ENCODE results near the gene SRBD1. TPM values are rescaled to one million over a fixed set of nuclear protein-coding genes. Genes with fewer than 3 reads are reported as not detected.
A peak's percentile ranks its signal among the peaks of the same experiment; 100 is the strongest.

Gene SRBD1
- polyA plus RNA-seq, 2 of the 4 experiments (the other 2 are of a cell fraction): 11.0 to 13.7 TPM

GRCh38 chr2:45567974-45568789 lies 42.9 kb downstream of the SRBD1 start:
- FAIRE-seq: peak; percentile 32
- CTCF ChIA-PET: interaction anchor here (0.8 kb wide), 1 partner anchor 11 kb away, joined by 3 read pairs; no protein-coding TSS in a partner anchor

DNA sequence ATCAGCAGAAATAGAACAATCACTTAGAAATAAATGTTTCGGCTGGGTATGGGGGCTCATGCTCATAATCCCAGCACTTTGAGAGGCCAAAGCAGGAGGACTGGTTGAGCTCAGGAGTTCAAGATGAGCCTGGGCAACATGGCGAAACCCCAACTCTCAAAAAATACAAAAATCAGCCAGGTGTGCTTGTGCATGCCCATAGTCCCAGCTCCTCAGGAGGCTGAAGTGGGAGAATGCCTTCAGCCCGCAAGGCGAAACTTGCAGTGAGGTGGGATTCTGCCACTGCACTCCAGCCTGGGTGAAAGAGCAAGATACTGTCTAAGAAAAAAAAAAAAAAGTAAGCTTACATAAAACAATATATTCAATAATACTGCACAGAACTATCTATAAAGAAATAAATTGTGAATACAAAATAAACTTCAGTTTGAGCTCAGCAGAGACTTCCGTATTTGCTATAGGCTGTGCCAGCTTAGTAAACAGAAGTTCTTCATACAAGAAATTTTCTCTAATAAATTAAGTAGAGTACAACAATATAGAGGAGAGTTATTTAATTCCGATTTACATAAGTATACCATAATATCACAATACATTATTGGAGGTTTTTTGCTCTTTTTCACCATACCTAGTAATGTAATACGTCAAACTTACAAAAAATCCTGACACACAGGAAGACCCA lies 43.6 kb downstream of the SRBD1 start:
- ChIA-PET CTCF (interaction anchor here (0.8 to 0.9 kb wide), 2 partner anchors 10 to 1088 kb away, joined by 3 read pairs; no protein-coding TSS in a partner anchor), POLR2A (no interaction called here)
- Histone ChIP-seq H3K4me3 (no peak overlapping the region), H3K4me1 (no peaks in the 10 kb centered on the region), H3K27ac (no peak overlapping the region), H3K4me2 (no peak overlapping the region), H3K9me3 (0 out of 3 replicates have a peak, but pooled peaks cover 4% of the 10 kb centered on the region)
- no peak for TF ChIP-seq CTCF (IDR thresholded peaks at IDR 0.05)
- no peak for TF ChIP-seq HOXB5 (CRISPR knock-in tag; IDR thresholded peaks at IDR 0.05)
- no peak for TF ChIP-seq KDM5A (IDR thresholded peaks at IDR 0.05)
- TF ChIP-seq HOXA7 (CRISPR knock-in tag; IDR thresholded peaks at IDR 0.05): no peak
- TF ChIP-seq E2F6 (IDR thresholded peaks at IDR 0.05; ENCODE audit: borderline replicate concordance, low read depth): no peak
- TF ChIP-seq ATOH8 (CRISPR knock-in tag; IDR thresholded peaks at IDR 0.05; ENCODE audit: low read depth): no peak
- TF ChIP-seq NFE2L2 (conservative IDR thresholded peaks at IDR 0.05; ENCODE audit: low read length): no peak
- TF ChIP-seq ZNF302 (CRISPR knock-in tag; IDR thresholded peaks at IDR 0.05): no peak
- TF ChIP-seq FOXS1 (CRISPR knock-in tag; IDR thresholded peaks at IDR 0.05): no peak
- TF ChIP-seq RNF2 (IDR thresholded peaks at IDR 0.05; ENCODE audit: borderline replicate concordance, low read depth): no peak
- TF ChIP-seq ESRRA (IDR thresholded peaks at IDR 0.05; ENCODE audit: borderline replicate concordance, low read length): no peak
- TF ChIP-seq FOSL2 (IDR thresholded peaks at IDR 0.05): no peak
- no peak for TF ChIP-seq FOSL2 (CRISPR knock-in tag; IDR thresholded peaks at IDR 0.05)
- TF ChIP-seq CHD4 (IDR thresholded peaks at IDR 0.05; ENCODE audit: borderline replicate concordance): no peak
- no peak for TF ChIP-seq HMGXB4 (CRISPR knock-in tag; IDR thresholded peaks at IDR 0.05; ENCODE audit: borderline replicate concordance)
- no peak for ATAC-seq
- no peak for DNase-seq (ENCODE audit: low read depth in 1 of 2, low spot score in 1 of 2)
- 90% methylated on average over 7 of the region's 7 CpGs for WGBS (ENCODE audit: missing lambda C conversion rate)
- no peak for FAIRE-seq

More at GRCh38 chr2:45567974-45568789, 42.9 kb downstream of the SRBD1 start:
- Histone ChIP-seq H3K4me1 (no peaks in the 10 kb centered on the region), H3K4me2 (no peak overlapping the region), H3K9me3 (0 out of 3 replicates have a peak, but pooled peaks cover 4% of the 10 kb centered on the region), H3K27ac (no peak overlapping the region), H3K4me3 (no peak overlapping the region)
- TF ChIP-seq GATA3 (IDR thresholded peaks at IDR 0.05; ENCODE audit: borderline replicate concordance) (no peak), HEYL (CRISPR knock-in tag; IDR thresholded peaks at IDR 0.05) (no peak), EHF (CRISPR knock-in tag; IDR thresholded peaks at IDR 0.05) (no peak), ZC3H11A (IDR thresholded peaks at IDR 0.05) (no peak), MAFK (IDR thresholded peaks at IDR 0.05; ENCODE audit: partially characterized antibody) (no peak), JUNB (IDR thresholded peaks at IDR 0.05) (no peak), TP53 (CRISPR knock-in tag; IDR thresholded peaks at IDR 0.05) (no peak)
- TF ChIP-seq, protein P1, sequence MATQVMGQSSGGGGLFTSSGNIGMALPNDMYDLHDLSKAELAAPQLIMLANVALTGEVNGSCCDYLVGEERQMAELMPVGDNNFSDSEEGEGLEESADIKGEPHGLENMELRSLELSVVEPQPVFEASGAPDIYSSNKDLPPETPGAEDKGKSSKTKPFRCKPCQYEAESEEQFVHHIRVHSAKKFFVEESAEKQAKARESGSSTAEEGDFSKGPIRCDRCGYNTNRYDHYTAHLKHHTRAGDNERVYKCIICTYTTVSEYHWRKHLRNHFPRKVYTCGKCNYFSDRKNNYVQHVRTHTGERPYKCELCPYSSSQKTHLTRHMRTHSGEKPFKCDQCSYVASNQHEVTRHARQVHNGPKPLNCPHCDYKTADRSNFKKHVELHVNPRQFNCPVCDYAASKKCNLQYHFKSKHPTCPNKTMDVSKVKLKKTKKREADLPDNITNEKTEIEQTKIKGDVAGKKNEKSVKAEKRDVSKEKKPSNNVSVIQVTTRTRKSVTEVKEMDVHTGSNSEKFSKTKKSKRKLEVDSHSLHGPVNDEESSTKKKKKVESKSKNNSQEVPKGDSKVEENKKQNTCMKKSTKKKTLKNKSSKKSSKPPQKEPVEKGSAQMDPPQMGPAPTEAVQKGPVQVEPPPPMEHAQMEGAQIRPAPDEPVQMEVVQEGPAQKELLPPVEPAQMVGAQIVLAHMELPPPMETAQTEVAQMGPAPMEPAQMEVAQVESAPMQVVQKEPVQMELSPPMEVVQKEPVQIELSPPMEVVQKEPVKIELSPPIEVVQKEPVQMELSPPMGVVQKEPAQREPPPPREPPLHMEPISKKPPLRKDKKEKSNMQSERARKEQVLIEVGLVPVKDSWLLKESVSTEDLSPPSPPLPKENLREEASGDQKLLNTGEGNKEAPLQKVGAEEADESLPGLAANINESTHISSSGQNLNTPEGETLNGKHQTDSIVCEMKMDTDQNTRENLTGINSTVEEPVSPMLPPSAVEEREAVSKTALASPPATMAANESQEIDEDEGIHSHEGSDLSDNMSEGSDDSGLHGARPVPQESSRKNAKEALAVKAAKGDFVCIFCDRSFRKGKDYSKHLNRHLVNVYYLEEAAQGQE (IDR thresholded peaks at IDR 0.05): no peak
- POLR2A ChIA-PET: no interaction called here
- ATAC-seq: no peak
- WGBS (ENCODE audit: missing lambda C conversion rate): 90% methylated on average over 5 of the region's 5 CpGs
- DNase-seq (ENCODE audit: low read depth in 1 of 2, low spot score in 1 of 2): no peak
